ENCODE results near the gene SYNCRIP.
"Not testable (repeated sequence)": the region's sequence is repeated elsewhere in the genome, so short reads cannot be mapped to it uniquely, and the experiment has no call there.

The SYNCRIP gene

DNA sequence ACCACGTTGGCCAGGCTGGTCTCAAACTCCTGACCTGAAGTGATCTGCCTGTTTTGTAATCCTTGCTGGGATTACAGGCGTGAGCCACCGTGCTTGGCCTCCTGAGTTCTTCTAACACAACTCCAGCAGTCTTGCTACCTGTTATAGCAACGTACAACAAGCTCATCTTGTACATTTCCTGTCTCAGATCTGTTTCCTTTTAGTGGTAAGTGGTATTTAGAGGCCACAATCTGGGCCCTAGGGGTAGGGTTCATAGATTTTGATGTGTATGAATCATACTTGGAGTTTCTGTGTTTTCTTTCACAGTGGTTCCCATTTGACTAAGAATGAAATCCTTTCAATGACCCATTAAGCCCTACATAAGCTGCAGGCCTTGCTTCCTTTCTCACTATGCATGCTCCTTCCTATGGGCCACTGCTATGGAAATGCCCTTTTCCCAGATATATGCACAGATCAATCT lies 27.1 kb upstream of the SYNCRIP start:
- peak; percentile 57 for DNase-seq

DNA sequence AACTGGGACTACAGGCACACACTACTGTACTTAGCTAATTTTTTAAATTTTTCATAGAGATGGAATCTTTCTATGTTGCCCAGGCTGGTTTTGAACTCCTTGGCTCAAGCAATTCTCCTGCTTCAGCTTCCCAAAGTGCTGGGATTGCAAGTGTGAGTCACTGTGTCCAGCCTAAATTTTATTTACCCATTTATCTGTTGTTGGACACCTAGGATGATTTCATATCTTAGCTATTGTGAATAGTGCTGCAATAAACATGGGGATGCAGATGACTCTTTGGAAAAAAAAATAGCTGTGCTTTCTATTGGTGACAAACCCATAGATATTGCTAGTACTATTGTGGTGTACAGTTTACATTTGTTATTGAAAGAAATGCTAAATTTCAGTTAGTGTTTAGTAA lies 19.6 kb upstream of the SYNCRIP start:
- DNase-seq: no peak

DNA sequence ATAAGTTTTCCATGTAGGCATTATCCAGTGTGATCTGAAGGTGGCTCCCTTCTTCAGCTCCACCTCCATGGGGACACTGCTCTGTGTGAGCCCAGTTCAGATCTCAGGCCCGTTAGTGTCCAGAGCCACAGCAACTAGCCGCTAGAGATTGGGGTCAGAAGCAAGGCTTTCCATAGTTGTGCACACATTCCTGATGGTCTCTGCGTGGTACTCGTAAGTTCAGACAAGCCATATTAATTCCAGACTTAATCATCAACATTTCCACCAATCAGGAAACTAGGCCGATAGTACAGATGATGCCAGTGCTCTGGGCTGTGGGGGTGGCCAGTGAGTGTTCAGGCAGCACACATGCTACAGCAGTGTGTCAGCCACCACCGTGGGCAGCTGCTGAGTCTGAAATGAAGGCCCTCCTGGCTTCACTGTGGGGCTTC lies 17.5 kb upstream of the SYNCRIP start:
- no peak for DNase-seq

DNA sequence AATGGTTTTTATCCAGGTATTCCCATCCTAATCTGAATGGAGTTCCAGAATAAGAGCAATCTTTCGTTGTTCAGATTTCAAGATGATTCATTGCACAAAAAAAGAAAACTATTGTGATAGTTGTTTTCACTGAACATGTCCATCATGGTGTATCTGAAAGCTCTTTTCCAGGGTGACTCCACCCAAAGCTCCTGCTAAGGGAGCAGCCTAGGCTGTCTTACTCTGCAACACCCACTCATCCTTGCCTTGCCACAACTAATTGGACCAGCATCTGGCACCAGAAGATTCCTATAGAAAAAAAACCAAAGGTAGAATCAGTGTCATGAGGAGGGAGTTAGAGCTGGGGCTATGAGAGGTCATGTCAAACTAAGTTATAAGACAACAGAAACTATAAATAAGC lies 7.9 kb upstream of the SYNCRIP start:
- DNase-seq: no peak

DNA sequence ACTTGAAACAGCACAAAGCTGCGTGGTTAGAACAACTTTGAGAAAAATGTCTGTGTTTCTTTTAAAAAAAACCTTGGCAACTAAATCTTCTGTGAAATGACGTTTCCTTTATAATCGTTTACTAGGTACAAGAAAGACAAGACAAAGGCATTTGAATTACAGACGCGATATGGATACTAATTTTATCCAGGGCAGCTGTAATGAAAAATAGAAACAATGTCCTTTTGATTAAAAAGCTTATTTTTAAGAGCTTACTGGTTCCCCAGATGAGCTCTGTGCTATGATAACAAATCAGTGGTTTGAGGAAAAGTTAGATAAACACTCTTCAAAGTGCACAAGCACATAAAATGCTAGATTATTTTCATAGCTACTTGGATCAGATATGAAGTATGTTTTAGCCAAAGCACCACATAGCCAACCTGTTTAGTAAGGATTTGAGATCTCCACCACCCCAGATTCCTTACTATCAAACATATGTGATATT lies 1.6 kb upstream of the SYNCRIP start:
- DNase-seq: no peak

DNA sequence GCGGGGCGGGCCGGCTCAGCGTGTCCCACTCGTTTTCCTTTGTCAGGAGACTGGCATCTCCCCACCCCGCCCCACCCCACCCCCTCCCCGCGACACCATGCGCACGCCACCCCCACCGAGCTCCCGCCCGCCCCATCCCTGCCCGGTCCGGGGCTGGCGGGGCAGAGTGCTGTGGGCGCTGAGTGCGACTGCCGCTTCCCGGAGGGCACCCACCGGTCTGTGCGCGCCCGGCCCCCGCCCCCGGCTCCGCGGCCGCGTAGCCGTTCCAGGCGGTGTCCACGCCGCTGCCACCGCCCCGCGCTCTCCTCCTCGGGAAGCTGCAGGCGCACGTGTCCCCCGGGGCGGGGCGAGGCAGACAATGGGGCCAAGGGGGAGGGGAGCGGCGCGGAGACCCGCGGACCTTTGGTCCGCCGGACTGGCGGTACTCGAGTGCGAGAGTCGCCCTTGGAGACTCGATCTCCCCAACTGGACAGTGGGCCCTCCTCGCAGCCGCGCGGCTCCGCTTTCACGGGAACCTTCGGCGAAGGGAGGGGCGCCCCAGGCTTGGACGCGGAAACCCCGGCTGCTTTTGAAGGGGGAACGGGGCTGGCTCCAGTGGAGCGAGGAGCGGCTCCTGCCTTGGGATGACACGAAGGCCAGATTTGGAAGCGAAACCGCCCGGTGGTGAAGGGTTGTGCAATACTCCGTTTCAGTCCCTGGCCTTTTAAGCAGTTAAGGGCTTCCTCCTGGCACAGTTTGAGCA lies 1.0 kb upstream of the SYNCRIP start:
- peak; percentile 76 for DNase-seq

DNA sequence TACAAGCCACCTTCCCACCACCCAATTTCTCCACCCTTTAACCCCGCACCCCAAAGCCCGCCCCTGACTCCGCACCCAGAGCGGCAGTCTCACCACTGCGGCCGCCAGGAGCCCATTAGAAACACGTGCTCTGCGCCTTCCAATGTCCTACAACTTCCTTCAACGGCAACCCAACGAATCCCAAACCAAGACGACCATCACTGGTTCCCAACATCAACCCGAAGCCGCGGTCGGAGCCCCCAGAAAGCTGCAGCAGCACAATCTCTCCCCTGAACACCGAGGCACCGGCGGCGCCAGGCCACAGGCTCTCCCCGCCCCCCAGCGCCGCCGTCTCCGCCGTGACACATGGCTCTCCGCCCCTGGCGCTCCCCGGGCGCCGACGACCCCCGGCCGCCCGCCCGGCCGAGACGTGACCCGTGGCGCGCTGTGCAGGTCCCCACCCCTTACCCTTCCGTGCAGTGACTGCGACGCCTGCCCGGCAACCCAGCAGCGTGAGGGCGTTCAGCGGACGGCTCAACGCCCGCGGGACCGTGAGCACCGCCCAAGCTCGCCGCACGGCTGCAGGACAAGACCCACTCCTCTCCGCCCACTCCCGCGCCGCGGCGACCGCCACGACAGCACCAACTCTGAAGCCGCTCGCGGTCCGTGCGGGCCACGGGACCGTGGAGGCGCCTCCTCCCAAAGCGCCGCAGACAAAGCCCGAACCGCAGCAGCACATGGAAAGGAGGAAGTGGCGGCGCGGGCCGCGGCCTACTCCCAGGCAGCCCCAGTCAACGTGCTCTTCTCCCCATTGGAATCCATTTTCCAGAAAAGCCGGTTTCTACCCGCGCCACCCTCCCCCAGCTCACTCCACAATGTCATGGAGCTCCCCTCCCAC lies 551 bp downstream of the SYNCRIP start:
- peak; percentile 59 for DNase-seq

DNA sequence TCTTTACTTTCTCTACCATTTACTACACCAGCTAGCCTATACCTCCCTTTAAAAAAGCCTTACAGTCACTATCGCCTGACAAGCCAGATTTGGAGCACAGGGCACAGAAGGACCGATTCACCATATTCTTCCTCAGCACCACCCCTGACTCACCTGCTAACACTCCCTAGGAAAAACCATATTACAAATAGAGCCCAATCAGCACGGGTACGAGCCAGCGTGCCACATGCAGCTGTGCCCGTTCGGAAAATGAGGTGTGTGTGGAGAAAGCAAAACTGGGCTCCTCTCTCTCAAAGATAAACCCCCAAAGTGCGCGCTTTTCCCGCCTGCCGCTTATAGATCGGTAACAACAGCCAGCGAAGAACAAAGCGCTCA lies 1.2 kb downstream of the SYNCRIP start:
- no peak for DNase-seq

DNA sequence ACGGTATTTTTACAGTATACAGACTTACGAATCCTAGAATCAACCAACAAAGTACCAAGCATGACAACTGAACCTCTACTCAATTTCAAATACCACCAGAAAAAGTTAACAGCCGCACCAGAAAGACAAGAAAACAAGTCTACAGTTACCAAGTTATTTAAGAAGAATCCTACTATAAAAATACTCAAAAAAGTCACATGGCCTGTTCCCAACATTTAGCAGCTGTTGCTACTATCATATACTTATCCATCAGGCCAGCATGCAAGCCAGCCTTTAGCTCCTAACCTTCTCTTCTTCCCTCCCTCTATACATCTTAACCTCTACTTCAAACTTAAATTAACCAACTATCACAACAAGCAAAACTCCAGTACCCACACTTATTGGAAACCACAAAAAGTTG lies 1.9 kb downstream of the SYNCRIP start:
- DNase-seq: no peak

DNA sequence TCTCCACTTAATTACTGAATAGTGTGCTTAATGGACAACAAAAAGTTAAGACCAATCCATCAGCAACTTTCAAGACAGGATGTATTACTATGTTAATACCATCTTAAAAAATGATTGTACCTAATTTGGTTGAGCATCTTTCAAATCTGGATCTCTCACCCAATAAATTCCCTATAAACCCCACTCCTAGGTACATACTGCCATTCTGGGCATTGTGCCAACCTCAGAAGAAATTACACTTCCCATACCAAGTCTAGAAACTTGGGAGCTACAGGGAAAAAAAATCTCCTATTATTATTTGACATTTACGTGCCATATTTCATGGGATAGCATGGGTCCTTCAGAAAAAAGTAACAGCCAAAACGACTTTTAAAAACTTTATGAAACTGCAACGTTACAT lies 5.1 kb downstream of the SYNCRIP start:
- DNase-seq: no peak

DNA sequence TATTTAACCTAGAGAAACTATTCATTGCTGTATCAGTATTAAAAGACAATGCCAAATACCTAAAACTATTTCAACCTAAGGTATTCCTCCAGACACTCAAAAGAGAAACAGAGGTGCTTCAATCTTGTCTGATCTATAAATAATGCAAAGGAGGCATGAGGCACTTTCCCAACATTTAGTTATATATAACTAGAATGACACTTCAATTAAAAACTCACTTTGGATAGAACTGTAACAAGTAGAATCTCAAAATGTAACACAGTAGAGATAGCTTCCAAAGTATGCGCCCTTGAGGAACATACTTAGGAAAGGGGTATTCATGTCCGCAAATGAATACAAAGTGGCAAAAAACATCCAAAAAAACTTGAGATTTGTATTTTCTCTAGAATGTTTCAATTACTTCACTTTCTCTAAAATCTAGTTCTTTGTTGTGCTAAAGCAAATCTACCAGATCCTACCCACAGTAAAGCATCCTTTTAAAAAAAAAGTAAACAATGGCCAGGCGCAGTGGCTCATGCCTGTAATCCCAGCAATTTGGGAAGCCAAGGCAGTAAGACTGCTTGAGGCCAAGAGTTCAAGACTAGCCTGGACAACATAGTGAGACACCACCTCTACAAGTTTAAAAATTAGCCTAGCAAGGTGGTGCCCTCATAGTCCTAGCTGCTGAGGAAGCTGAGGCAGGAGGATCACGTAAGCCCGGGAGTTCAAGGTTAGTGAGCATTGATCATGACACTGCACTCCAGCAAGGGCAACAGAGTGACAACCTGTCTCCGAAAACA lies 10.3 kb downstream of the SYNCRIP start:
- DNase-seq: no peak

DNA sequence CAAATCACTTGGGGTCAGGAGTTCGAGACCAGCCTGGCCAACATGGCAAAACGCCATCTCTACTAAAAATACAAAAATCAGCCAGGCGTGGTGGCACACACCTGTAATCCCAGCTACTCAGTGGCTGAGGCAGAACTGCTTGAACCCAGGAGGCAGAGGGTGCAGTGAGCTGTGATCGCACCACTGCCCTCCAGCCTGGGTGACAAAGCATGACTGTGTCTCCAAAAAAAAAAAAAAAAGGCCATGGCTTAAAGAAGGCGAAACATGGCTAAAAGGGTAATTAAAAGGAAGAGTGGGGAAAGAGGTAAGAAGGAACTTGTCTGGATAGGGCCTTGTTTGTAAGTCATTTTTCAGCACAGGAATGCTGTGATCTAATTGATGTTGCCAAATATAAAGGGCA lies 11.6 kb downstream of the SYNCRIP start:
- DNase-seq: not testable (repeated sequence)

DNA sequence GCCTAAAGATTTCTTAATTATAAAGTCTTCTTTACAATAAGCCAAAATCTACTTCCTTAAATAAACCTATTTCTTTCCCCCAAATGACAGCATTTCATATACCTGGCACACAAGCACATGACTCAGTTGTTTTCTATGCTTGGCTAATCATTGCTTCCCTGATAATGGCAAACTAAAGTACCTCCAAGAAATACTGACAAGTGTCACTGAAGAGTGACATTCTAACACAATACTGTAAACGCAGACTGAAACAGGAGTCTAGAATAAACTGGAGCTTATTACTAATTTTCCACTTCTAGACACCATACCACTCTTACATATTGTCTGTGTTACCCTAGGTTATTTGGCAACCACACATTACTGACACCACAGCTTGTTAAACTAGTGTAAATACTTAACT lies 14.3 kb downstream of the SYNCRIP start:
- DNase-seq: no peak

DNA sequence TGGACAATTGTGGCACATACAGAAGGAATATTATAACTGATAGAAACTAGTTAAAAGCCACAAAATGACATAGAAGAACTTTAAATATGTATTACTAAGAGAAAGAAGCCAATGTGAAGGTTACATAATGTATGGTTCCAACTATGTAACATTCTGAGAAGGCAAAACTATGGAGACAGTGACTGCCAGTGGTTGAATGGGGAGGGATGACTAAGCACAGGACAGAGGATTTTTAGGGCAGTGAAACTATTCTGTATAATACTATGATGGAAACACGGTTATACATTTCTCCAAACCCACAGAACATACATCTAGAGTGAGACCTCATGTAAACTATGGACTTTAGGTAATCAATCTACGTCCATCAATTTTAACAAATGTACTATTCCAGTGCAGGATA lies 22.4 kb downstream of the SYNCRIP start:
- DNase-seq: no peak

DNA sequence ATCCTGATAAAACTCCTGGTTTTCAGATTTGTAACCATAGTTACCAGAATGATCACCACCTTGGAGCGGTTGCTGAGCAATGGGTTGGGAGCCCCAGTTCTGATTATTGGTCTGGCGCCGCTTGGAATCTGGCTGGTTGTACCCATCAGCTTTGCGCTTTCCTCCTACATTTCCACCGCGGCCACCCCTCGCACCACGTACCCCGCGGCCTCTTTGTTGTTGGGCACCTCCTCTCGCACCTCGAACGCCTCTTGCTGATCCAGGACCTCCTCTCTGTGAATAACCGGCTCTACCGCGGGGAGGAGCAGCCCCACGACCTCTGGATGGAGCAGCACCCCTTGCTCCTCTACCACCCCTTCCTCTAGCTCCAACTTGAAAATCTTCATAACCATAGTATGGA lies 27.9 kb downstream of the SYNCRIP start:
- DNase-seq: no peak

DNA sequence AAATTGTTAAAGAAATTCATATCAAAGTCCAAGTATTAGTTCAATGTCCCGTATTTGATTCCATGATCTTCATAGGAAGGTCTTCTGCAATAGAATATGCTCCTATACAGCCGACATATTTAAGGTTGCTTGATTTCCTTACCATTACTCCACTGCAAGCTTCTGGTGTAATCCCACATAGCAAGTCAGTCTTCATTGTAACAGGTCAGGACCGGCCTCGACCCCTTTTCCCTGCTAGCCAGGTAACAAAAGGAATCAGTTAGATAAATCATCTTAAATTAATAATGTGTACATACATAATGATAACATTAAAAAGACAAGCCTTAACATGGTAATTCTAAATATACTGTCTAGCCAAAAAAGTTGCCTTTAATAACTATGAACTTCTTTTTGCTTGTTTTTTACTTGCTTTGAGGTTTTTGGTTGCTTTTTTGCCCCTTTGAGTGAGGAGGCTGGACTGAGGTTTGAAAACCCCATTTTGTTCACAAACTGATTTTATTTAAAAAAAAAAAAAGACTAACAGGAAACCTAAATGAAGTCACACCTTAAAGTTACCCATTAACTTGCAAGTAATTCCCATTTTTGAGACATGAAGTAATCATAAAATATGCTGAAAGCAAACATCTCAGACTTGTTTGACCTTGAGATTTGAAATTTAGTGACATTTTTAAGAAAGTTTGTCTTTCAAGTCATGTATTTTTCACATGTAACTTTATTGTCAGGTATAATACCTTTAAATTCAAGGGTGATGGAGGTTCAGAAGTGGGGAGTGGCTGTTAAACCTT lies 29.8 kb downstream of the SYNCRIP start:
- no peak for DNase-seq

DNA sequence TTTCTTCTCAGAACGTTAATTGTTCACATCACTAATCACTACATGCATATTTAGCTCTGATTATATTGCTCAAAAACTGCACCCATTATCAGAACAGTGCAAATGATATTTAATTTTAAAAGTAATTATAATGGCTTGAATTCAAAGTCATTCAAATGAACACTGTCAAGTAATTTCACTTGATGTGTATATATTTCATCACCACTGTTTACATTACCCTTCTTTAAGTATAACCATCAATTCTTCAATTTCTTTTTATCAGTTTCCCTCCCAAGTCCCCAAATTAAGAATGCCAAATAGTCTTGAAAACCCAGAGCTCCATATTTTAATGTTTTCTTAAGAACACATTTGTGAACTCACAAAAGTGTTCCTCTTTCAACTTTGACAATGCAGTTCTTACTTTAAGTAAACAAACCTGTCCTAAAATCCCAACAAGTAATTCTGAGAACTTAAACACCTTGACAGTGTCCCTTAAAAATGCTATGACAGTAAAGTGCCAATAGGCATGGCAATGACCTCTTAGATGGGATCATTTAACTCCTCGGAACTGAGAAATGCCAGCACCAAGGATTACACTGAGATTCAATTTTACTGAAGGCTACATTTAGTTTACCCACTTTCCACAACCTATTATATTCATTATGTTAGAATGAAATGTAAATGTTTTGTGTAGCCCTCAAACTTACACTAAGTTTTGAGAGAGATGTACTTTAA lies 32.3 kb downstream of the SYNCRIP start:
- no peak for DNase-seq

DNA sequence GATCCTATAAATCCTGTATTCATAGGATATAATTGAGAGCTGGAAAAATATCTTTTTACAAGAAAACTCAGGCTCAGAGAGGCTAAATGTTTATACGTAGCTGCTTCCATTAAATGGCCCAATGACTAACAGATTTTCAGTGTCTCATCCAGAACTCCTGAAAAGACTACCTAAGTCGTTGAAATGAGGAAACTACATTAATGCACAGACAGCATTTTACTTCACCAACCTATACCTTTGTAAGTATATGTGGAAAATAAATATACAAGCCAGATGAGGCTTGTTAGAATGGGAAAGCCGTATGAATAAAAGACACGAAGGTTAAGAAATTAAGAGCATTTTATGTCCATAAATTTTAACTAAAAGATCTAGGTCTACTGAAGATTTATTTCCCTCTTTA lies 40.6 kb downstream of the SYNCRIP start:
- no peak for DNase-seq

DNA sequence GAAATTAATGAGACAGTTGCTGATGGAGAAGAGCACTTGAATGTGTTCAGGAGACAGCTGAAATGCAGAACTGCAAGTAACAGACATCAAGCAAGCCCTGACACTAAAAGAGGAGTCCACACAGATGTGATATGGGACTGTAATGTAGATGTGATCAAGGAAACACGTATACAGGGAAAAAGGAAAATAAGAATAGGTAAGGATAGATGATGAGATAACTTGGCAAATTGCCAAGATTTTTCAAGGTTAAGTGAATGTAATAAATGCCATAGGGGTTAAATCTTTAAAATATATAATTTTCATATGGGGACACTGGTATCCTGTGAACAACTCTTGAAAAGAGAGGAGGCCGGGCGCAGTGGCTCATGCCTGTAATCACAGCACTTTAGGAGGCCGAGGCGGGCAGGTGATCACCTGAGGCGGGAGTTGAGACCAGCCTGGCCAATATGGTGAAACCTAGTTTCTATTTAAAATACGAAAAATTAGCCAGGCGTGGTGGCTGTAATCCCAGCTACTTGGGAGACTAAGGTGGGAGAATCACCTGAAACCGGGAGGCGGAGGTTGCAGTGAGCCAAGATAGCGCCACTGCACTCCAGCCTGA lies 41.9 kb downstream of the SYNCRIP start:
- DNase-seq: no peak

DNA sequence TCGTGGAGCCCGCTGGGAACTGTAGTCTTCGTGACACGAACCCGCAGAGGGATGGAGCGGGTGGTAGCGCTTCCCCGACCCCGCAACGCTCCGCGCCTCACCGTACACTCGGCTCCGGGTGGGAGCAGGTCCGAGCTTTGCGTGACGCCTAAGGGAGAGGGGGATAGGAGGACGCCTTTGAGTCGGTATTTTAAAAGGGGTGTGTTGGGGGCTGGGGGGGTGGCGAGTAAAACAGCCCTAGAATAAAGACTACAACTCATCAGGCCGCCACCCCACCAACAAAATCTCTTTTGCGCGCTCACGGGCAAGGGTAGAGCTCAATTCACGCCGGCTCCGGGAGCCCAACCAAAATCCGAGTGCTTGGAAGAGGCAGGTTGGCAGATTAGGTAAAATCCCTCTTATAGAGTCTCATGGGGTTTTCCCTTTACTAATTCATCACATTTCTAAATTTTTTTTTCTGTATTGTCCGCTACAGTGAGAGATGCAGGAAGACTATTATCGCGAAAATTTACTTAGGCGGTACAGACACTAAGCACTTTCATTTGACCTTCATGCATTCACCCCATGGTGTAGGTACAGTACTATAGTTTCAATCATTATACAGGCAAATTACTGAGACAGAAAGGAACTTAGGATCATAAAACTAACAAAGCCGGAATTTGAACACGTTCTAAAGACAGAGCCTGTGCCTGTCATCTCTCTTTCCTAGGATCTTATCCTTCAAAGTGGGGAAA lies 48.3 kb downstream of the SYNCRIP start:
- no peak for DNase-seq

All from CD4-positive, alpha-beta T cell treated with Interleukin-17A for 4 hours (primary cell).